Glutamatergic neuron (in vitro differentiated cells): ENCODE results near the gene ABCA4. TPM values are rescaled to one million over a fixed set of nuclear protein-coding genes. Genes with fewer than 3 reads are reported as not detected.

Source experiments
- DNase-seq: peaks from one replicate; pipeline ENCODE4 v3.0.0; 2022
- H3K27ac Mint-ChIP-seq: one replicate; pipeline ENCODE4 v1.8.0; 2020; ENCODE audit warnings: mild to moderate bottlenecking, mixed read lengths, inconsistent platforms; ENCODE audit not compliant: unreplicated experiment
- H3K27me3 Mint-ChIP-seq: one replicate; pipeline ENCODE4 v1.8.0; 2020; ENCODE audit warnings: mild to moderate bottlenecking, moderate library complexity, mixed read lengths, inconsistent platforms; ENCODE audit not compliant: unreplicated experiment
- H3K36me3 Mint-ChIP-seq: one replicate; pipeline ENCODE4 v1.8.0; 2020; ENCODE audit warnings: mild to moderate bottlenecking, mixed read lengths, inconsistent platforms; ENCODE audit not compliant: unreplicated experiment
- H3K4me1 Mint-ChIP-seq: one replicate; pipeline ENCODE4 v1.8.0; 2020; ENCODE audit warnings: mild to moderate bottlenecking, low read depth, mixed read lengths, inconsistent platforms; ENCODE audit not compliant: unreplicated experiment
- H3K4me3 Mint-ChIP-seq: one replicate; pipeline ENCODE4 v1.8.0; 2020; ENCODE audit warnings: mild to moderate bottlenecking, mixed read lengths, inconsistent platforms; ENCODE audit not compliant: unreplicated experiment
- H3K9me3 Mint-ChIP-seq: one replicate; pipeline ENCODE4 v1.8.0; 2020; ENCODE audit warnings: mild to moderate bottlenecking, moderate library complexity, mixed read lengths, inconsistent platforms; ENCODE audit not compliant: unreplicated experiment
- total RNA-seq: library from RNA; stranded (reverse); fragmentation: NEBNext Ultra II Directional; extraction: Animal tissue kit (Norgen Biotek cat#: 25700); gene quantifications from one replicate; pipeline ENCODE4 v1.2.1, GENCODE V29; 2021; ENCODE audit not compliant: unreplicated experiment
- TF ChIP-seq, protein P1 (sequence below): fragments of 200-600 bp; sonication (generic); IDR thresholded peaks from one replicate; pipeline ENCODE4 v1.5.0; 2021; ENCODE audit not compliant: partially characterized antibody, unreplicated experiment

Gene ABCA4
- total RNA-seq, 1 donor from 2014 or later: 0.61 TPM

DNA sequence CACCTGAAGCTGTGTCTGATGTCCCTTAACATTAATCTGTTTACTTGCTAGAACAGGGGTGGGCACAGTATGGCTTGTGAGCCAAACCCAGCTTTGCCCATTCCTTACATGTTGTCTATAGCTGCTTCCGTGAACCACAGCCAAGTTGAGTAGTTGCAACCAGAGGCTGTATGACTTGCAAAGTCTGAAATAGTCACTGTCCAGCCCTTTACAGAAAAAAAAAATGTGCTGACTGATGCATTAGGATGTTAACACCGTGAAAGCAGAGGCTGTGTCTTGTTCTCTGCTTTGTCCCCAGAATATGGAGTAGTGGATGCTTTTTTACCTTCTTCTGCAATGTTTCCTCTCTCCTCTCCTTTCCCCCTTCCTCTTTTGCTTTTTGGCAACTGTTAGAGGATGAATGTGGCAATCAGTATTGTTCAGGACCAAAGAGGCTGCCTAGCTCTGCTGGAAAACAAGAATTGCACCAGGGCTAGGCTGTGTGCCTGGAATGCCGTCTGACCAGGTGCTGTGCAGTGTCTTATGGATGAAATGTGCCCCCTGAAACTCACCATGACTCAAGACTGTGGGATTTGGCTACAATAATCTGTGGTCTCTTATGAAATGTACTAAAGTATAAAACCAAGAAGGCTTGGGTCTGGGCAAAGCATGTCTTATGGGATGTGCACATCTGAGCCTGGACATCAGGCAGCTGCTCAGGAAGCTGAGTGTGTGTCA lies 132.2 kb downstream of the ABCA4 start:
- Mint-ChIP-seq H3K27ac (no peak overlapping the region), H3K4me1 (peaks cover 9% of the 10 kb centered on the region), H3K9me3 (peaks cover 2% of the 10 kb centered on the region), H3K4me3 (no peak overlapping the region), H3K27me3 (no peaks in the 10 kb centered on the region), H3K36me3 (no peaks in the 10 kb centered on the region)
- no peak for DNase-seq
- TF ChIP-seq, protein P1, sequence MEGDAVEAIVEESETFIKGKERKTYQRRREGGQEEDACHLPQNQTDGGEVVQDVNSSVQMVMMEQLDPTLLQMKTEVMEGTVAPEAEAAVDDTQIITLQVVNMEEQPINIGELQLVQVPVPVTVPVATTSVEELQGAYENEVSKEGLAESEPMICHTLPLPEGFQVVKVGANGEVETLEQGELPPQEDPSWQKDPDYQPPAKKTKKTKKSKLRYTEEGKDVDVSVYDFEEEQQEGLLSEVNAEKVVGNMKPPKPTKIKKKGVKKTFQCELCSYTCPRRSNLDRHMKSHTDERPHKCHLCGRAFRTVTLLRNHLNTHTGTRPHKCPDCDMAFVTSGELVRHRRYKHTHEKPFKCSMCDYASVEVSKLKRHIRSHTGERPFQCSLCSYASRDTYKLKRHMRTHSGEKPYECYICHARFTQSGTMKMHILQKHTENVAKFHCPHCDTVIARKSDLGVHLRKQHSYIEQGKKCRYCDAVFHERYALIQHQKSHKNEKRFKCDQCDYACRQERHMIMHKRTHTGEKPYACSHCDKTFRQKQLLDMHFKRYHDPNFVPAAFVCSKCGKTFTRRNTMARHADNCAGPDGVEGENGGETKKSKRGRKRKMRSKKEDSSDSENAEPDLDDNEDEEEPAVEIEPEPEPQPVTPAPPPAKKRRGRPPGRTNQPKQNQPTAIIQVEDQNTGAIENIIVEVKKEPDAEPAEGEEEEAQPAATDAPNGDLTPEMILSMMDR: no peak

DNA sequence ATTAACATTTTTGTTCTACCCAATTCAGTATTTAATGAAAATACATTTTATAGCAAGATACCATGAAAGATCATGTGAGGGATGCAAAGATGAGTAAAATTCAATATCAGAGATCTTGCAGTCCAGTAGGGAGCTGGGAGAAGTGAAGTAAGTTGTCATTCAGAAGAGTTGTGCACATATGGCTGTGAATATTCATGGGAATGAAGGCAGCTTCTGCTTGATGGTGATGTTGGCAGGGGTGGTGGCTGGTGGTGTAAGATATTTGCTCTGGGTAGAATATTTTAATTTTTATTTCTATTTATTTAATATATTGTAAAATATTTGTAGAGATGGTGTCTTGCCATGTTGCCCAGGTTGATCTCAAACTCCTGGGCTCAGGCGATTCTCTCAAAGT lies 139.7 kb downstream of the ABCA4 start:
- no peak overlapping the region for H3K27ac Mint-ChIP-seq
- no peak overlapping the region for H3K4me3 Mint-ChIP-seq
- TF ChIP-seq, protein P1: no peak
- peaks cover 4% of the 10 kb centered on the region for H3K9me3 Mint-ChIP-seq
- DNase-seq: no peak
- H3K4me1 Mint-ChIP-seq: peaks cover 32% of the 10 kb centered on the region
- peaks cover 5% of the 10 kb centered on the region for H3K27me3 Mint-ChIP-seq
- H3K36me3 Mint-ChIP-seq: no peaks in the 10 kb centered on the region

DNA sequence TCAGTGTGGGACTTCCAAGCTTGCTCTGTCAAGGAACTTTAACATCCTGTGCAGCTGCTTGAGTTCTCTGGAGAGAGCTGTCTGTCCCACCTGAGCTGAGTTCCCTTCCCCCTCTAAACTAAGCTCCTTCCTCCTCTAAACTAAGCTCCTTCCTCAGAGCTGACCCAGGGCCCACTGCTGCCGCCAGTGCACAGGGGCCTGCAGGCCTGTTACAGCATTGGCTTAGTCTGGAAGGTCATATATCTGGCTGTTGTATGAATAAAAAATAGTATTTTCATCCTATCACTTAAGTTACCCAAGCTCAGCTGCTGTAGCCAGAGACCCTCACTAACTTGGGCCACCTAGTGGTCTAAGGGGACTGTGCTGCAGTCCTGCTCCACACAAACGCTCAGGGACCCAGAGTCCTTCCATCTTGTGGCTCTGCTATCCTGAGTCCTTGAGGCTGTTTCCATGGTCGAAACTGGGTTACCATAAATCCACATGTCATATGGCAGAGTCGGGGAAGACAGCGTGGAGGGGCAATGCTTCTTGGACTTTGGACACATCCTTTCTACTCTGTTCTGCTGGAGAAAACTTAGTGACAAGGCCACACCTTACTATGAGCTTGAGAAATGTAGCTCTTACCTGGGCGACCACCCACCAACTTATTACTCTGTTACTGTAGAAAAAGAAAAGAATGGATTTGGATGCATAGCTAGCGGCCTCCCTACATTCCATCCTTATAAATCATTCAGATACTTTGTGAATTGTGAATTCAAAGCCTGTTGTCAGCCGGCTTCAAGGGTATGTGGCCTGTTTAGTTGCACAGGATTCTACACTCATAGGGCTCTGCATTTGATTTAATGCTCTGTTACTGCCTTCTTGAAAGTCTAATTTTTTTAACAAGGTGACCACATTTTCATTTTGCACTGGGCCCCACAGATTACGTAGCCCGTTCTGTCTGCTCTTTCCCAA lies 140.4 kb downstream of the ABCA4 start:
- peaks cover 34% of the 10 kb centered on the region for H3K4me1 Mint-ChIP-seq
- no peaks in the 10 kb centered on the region for H3K36me3 Mint-ChIP-seq
- peak overlapping the region; percentile 97 for H3K27ac Mint-ChIP-seq
- H3K27me3 Mint-ChIP-seq: peaks cover 5% of the 10 kb centered on the region
- H3K4me3 Mint-ChIP-seq: peak overlapping the region; percentile 41
- TF ChIP-seq, protein P1: peak; percentile 76
- H3K9me3 Mint-ChIP-seq: peaks cover 4% of the 10 kb centered on the region
- peak; percentile 55 for DNase-seq

DNA sequence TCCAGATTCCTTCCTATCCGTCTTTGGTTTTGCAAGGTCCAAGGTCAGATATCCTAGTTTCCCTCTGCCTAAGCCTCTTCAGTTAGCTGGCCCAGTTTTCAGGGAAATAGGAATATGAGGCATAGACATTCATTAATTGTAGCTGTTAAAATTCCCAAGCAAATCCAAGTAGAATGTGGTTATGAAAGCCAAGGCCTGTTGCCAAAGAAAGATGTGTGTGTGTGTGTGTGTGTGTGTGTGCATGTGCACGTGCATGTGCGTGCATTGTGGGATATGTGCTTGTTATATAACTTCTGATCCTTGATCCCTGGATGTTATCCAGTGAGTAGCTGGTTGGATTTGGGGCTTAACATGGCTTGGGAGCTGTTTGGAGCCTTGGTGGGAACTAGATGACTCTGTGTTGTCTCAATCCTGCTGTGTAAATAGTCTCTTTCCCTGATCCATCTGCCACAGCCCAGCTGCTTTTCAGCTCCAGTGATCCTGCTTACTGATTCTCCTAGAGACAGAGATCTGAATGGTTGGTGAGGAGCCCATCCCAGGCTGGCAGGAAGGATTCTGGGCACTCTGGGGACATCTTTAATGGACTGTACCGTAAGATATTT lies 141.1 kb downstream of the ABCA4 start:
- TF ChIP-seq, protein P1: no peak
- peak; percentile 37 for DNase-seq
- peak overlapping the region; percentile 97 for H3K27ac Mint-ChIP-seq
- H3K27me3 Mint-ChIP-seq: peaks cover 5% of the 10 kb centered on the region
- peaks cover 2% of the 10 kb centered on the region for H3K9me3 Mint-ChIP-seq
- H3K4me3 Mint-ChIP-seq: peak overlapping the region; percentile 41
- H3K36me3 Mint-ChIP-seq: no peaks in the 10 kb centered on the region
- H3K4me1 Mint-ChIP-seq: peaks cover 34% of the 10 kb centered on the region
